ENCODE data around the gene AICDA. TPM values are rescaled to one million over a fixed set of nuclear protein-coding genes. Genes with fewer than 3 reads are reported as not detected.

The AICDA gene
- total and polyA plus RNA-seq, 2 of the 13 experiments (the other 11 are each of a cell fraction or from before 2014, with no cell fraction given) = not detected

DNA sequence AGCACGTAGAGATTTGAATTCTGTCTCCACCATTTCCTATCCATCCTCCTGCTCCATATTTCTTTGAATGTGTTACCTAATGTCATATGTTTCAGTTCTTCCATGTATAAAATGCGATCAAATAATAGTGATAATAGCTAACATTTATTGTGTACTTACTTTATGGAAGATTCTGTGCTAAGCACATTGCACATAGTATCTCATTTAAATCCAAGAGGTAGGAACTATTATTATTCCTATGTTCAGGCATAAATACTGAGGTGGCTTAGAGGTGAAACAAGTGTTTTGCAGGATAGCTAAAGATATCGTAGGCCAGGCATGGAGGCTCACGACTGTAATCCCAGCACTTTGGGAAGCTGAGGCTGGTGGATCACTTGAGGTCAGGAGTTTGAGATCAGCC lies 17.5 kb upstream of the AICDA start:
- Histone ChIP-seq H3K27me3 (ENCODE audit: control insufficient read depth in 1 of 2, insufficient read depth in 2 of 2, low read length in 2 of 2) (peaks cover 0 to 5% of the 10 kb centered on the region in 2 experiments; a peak in 1 of 5 replicates), H3K4me2 (ENCODE audit: low read depth, low read length) (no peak overlapping the region), H3K79me2 (ENCODE audit: insufficient read depth, low read length) (no peaks in the 10 kb centered on the region), H3K9me3 (ENCODE audit: low read length) (no peaks in the 10 kb centered on the region), H3K9ac (ENCODE audit: insufficient read depth, low read depth, low read length) (no peak overlapping the region), H3K4me3 (replicated peaks in 1 of 3; ENCODE audit: insufficient read depth in 1 of 3, low read depth in 2 of 3, low read length in 3 of 3) (no peak overlapping the region), H3K27ac (ENCODE audit: extremely low read length, insufficient read depth, low read length) (no peak overlapping the region), H3K4me1 (ENCODE audit: insufficient read depth, low read length) (no peaks in the 10 kb centered on the region), H4K20me1 (ENCODE audit: insufficient read depth, low read length) (no peaks in the 10 kb centered on the region), H2AFZ (ENCODE audit: low read length) (no peak overlapping the region), H3K36me3 (replicated peaks in 1 of 2; ENCODE audit: control insufficient read depth in 1 of 2, insufficient read depth in 2 of 2, low read length in 2 of 2) (no peaks in the 10 kb centered on the region)
- ATAC-seq (no peak), DNase-seq (ENCODE audit: low spot score) (no peak), FAIRE-seq (no peak)
- ChIA-PET POLR2A (no interaction called here), CTCF (ENCODE audit: low intra/inter-chr PET ratio, low total read pairs) (no interaction called here)
- in situ Hi-C loops (cut with HindIII; ENCODE audit: extremely low pct_ligation_motif_present, low pct_unique_long_range_greater_than_20kb) = no loop called here
- WGBS (ENCODE audit: low lambda C conversion rate) = 10% methylated on average over 4 of the region's 4 CpGs
- intact Hi-C loops (cut with micrococcal nuclease; ENCODE audit: unreplicated experiment) = no loop called here
- BruUV-seq (replicated peaks) = no TSS peak
- TF ChIP-seq ASH2L (IDR thresholded peaks at IDR 0.05; ENCODE audit: insufficient read length, low read depth, low read length) (no peak), ZNF136 (CRISPR knock-in tag; IDR thresholded peaks at IDR 0.05; ENCODE audit: low read depth) (no peak), ZSCAN25 (CRISPR knock-in tag; IDR thresholded peaks at IDR 0.05) (no peak), CREM (IDR thresholded peaks at IDR 0.05) (no peak), CREM (CRISPR knock-in tag; IDR thresholded peaks at IDR 0.05) (no peak), ZNF878 (CRISPR knock-in tag; IDR thresholded peaks at IDR 0.05) (no peak), ATM (IDR thresholded peaks at IDR 0.05; ENCODE audit: borderline replicate concordance) (no peak), ZNF282 (IDR thresholded peaks at IDR 0.05; ENCODE audit: partially characterized antibody) (no peak), NFIC (IDR thresholded peaks at IDR 0.05; ENCODE audit: low read length) (no peak), KAT8 (CRISPR knock-in tag; IDR thresholded peaks at IDR 0.05) (no peak), EEA1 (CRISPR knock-in tag; IDR thresholded peaks at IDR 0.05; ENCODE audit: borderline replicate concordance) (no peak), HMGXB4 (CRISPR knock-in tag; IDR thresholded peaks at IDR 0.05; ENCODE audit: borderline replicate concordance in 1 of 2, low read depth in 1 of 2) (no peak), ZBTB43 (CRISPR knock-in tag; conservative IDR thresholded peaks at IDR 0.05) (no peak), DR1 (CRISPR knock-in tag; IDR thresholded peaks at IDR 0.05) (no peak), ZC3H13 (CRISPR knock-in tag; IDR thresholded peaks at IDR 0.05) (no peak), PRDM4 (CRISPR knock-in tag; IDR thresholded peaks at IDR 0.05; ENCODE audit: borderline replicate concordance) (no peak)
- TF ChIP-seq, protein P1, sequence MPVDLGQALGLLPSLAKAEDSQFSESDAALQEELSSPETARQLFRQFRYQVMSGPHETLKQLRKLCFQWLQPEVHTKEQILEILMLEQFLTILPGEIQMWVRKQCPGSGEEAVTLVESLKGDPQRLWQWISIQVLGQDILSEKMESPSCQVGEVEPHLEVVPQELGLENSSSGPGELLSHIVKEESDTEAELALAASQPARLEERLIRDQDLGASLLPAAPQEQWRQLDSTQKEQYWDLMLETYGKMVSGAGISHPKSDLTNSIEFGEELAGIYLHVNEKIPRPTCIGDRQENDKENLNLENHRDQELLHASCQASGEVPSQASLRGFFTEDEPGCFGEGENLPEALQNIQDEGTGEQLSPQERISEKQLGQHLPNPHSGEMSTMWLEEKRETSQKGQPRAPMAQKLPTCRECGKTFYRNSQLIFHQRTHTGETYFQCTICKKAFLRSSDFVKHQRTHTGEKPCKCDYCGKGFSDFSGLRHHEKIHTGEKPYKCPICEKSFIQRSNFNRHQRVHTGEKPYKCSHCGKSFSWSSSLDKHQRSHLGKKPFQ (CRISPR knock-in tag; IDR thresholded peaks at IDR 0.05; ENCODE audit: insufficient replicate concordance) = no peak
